SHP77 (cell line): ENCODE data around the gene MAGOH.
A peak's percentile ranks its signal among the peaks of the same experiment; 100 is the strongest.
"Not testable (repeated sequence)": the region's sequence is repeated elsewhere in the genome, so short reads cannot be mapped to it uniquely, and the experiment has no call there.

Source experiments
- DNase-seq, 2 experiments: peaks; one replicate each; lab custom pipeline; 2025; lab: John Stamatoyannopoulos, UW

Gene MAGOH

GRCh38 chr1:53186533-53186932 lies 51.8 kb downstream of the MAGOH start:
- DNase-seq: no peak

GRCh38 chr1:53185955-53186297 lies 52.4 kb downstream of the MAGOH start:
- DNase-seq: not testable (repeated sequence)

GRCh38 chr1:53183095-53183990 lies 55.0 kb downstream of the MAGOH start:
- DNase-seq: no peak

GRCh38 chr1:53182716-53183094 lies 55.6 kb downstream of the MAGOH start:
- no peak for DNase-seq

- peak; percentile 20 to 65 for DNase-seq
Observed at GRCh38 chr1:53182111-53182593, 56.2 kb downstream of the MAGOH start.

- no peak for DNase-seq
Observed at GRCh38 chr1:53180951-53181350, 57.4 kb downstream of the MAGOH start.

GRCh38 chr1:53180226-53180625 lies 58.1 kb downstream of the MAGOH start:
- DNase-seq: no peak
